ENCODE measurements around the gene PEDS1. TPM values are rescaled to one million over a fixed set of nuclear protein-coding genes. Genes with fewer than 3 reads are reported as not detected.

Gene PEDS1
- total and polyA plus RNA-seq, 2 of the 13 experiments (the other 11 are each of a cell fraction or from before 2014, with no cell fraction given): 30.5 to 93.9 TPM

GRCh38 chr20:50190251-50191064, 36.9 kb upstream of the PEDS1 start, which contains the start of gene CEBPB (continued):
- TF ChIP-seq SNAPC4 (CRISPR knock-in tag; IDR thresholded peaks at IDR 0.05) (0 out of 2 replicates have a peak, but pooled peaks have one; percentile 20), ZBTB46 (CRISPR knock-in tag; IDR thresholded peaks at IDR 0.05; ENCODE audit: borderline replicate concordance) (no peak; the same call in 1 of the 2 replicates), HDAC1 (CRISPR knock-in tag; IDR thresholded peaks at IDR 0.05) (no peak; the same call in 1 of the 2 replicates), ZNF230 (CRISPR knock-in tag; IDR thresholded peaks at IDR 0.05) (no peak), TEAD3 (CRISPR knock-in tag; optimal IDR thresholded peaks at IDR 0.05; ENCODE audit: borderline replicate concordance) (peak; percentile 56), ZNF564 (CRISPR knock-in tag; IDR thresholded peaks at IDR 0.05) (peak; percentile 53), HNRNPK (IDR thresholded peaks at IDR 0.05; ENCODE audit: low read depth, low read length, poor library complexity, severe bottlenecking) (peak; percentile 91), STAT6 (CRISPR knock-in tag; IDR thresholded peaks at IDR 0.05; ENCODE audit: borderline replicate concordance) (peak; percentile 80; the same call in 1 of the 2 replicates), MBD4 (IDR thresholded peaks at IDR 0.05; ENCODE audit: borderline replicate concordance, low read length) (no peak), ZSCAN31 (CRISPR knock-in tag; IDR thresholded peaks at IDR 0.05; ENCODE audit: low read depth) (peak; percentile 94), ZNF678 (CRISPR knock-in tag; IDR thresholded peaks at IDR 0.05) (no peak; the same call in 1 of the 2 replicates), ARNT (IDR thresholded peaks at IDR 0.05) (no peak), CENPX (CRISPR knock-in tag; IDR thresholded peaks at IDR 0.05) (no peak), ZNF777 (CRISPR knock-in tag; IDR thresholded peaks at IDR 0.05) (peak; percentile 99), NFIC (IDR thresholded peaks at IDR 0.05; ENCODE audit: low read length) (no peak), ZNF207 (IDR thresholded peaks at IDR 0.05; ENCODE audit: borderline replicate concordance) (no peak), NFKB2 (CRISPR knock-in tag; IDR thresholded peaks at IDR 0.05; ENCODE audit: borderline replicate concordance) (peak; percentile 84), SPEN (CRISPR knock-in tag; IDR thresholded peaks at IDR 0.05; ENCODE audit: low read depth) (peak; percentile 22), GLI4 (CRISPR knock-in tag; IDR thresholded peaks at IDR 0.05; ENCODE audit: borderline replicate concordance) (peak; percentile 25; the same call in 1 of the 2 replicates), GATAD2A (CRISPR knock-in tag; IDR thresholded peaks at IDR 0.05) (peak; percentile 51)

All from HepG2 (cell line).